DMS153 (cell line): Measurements from ENCODE around the gene DLX4.

Experiments
- DNase-seq: peaks from one replicate; lab custom pipeline; 2025; lab: John Stamatoyannopoulos, UW

The DLX4 gene

DNA sequence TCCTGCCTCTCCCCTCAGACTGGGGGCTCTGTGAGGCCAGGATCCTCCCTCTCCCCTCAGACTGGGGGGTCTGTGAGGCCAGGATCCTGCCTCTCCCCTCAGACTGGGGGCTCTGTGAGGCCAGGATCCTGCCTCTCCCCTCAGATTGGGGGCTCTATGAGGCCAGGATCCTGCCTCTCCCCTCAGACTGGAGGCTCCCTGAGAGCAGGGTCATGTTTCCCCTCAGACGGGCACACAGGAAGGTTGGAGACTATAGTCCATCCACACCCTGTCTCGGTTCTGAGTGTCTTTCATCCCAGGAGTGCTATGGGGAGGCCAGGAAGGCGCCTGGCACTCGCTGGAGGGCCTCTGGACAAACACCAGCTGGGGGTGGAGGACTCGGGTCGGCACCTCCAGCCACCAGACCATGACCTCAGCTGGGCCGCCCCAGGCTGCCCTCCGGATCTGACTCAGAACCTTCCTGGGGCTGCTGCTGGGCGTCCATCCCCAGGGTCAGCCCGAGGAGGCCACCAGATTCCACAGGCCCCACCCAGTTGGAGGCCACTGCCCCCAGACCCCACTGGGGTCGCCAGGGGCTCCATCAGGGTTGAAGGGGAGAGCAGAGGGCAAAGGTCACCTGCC lies 21.9 kb upstream of the DLX4 start:
- DNase-seq = no peak

DNA sequence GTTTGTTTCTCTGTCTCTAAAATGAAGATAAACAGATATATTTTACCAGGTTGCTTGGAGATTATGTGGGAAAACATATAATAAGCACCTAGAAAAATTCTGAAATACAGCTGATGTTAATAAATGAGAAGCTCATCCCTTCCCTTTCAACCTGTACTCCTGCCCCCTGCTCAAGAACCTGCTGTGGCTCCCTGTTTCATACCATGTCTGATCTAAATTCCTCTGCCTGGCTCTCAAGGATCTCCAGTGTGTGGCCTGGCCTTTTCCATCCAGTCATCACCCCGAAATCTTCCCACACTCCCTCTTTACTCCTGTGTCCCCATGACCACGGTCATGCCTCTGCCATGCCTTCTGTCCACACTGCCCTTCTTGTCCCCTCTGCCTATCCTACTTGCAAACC lies 19.4 kb upstream of the DLX4 start:
- no peak for DNase-seq

DNA sequence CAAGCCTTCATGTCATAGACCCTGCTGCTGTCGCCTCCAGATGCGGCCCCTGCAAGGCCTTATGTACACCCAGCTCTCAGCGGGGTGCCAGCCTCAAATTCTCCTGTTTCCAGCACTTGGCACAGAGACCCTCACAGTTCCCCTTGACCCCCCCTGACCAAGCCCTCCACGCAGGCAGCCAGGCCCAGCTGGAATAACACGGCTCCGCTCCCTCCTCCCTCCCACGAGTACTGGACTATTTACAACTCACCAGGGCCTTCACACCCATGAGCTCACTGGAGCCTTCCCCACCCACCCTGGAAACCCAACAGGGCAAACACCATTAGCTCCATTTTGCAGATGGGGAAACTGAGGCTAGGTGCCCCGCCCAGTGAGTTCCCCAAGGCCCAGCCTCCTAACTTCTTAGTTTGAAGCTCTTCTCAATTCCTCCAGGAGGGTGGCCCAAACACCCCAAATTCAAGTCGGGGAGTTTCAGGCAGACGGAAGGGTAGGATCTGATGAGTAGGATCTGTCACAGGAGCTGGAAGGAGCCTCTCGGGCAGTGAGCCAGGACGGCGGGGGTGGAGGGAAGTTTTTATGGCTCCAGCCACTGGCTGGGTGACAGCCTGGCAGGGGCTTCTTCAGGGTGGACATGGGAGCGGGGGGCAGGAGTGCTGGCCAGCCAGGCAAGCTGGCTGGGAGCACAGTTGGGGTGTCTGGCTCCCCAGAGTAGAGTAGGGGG lies 17.5 kb upstream of the DLX4 start:
- DNase-seq = no peak

DNA sequence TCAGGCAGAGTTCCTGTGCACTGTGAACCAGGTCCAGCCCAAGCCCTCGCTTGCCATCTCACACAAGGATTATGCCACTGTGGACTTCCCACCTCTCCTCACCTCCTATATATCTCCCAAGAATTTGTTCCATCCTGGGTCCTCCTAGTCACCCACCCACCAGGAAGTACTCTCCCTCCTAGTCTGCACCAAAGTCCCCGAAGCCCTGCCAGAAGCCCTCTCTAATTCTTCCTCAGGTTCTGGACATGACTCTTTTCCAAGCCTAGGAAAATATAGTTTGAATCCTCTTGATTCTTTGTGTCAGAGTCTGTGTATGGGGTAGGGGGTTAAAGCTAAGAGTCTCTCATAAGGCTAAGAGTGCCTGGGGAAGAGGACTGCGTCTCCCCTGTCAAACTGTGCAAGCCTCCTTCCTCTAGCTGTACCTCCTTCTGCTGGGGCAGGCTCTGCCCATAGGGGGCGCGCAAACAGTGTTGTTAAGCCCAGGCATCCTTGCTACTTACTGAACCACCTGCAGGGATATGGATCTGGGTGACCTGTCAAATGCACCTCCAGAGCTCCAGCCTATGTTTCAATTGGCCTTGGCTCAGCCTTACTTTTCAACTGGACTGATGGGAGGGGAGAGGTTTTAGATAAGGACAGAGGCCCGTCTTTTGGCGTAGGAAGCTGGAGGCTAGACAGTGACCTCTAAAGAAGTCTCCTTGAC lies 16.6 kb upstream of the DLX4 start:
- peak; percentile 53 for DNase-seq

DNA sequence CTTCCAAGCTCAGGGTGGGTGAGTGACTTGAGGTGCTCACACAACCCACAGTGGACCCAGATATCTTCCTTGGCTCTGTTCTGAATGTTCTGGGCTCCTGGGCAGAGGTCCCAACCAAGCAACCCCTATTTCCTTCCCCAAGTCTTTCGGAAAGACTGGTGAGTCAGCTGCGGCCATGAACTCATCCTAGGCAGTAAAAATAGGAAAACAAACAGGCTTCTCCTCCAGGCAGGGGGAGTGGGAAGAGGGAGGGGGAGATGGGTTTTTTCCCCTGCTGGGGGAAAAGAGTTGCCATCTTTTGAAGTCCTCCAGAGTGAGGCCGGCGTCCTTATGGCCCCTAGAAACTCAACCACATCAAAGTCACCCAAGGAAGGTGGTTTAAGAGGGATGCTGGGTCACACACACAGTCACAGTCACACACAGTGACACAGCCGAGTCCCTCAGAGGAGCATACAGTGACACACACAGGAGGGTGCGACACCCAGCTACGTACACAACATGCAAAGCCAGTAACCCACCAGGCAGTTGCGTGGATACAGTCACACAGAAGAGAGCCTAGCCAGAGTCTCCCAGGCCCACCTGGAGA lies 16.0 kb upstream of the DLX4 start:
- DNase-seq = no peak

DNA sequence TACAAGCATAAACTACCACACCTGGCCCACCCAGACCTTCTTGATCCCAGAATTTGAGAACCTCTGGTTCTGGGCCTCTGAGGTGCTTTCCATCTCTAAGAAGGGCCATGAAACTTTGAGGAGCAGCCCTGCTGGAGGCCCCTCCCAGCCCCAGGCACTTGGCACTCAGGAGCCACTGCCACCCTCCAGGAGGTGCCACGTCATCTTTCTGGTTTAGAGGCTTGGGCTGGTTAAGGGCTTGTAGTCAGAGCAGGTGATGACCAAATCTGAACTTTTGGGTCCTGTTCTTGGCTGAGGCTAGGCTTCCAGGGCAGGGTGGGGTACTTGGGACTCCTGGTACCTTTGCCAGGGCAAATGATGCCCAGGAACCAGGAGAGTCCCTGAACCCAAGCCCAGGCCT lies 13.8 kb upstream of the DLX4 start:
- DNase-seq = no peak

DNA sequence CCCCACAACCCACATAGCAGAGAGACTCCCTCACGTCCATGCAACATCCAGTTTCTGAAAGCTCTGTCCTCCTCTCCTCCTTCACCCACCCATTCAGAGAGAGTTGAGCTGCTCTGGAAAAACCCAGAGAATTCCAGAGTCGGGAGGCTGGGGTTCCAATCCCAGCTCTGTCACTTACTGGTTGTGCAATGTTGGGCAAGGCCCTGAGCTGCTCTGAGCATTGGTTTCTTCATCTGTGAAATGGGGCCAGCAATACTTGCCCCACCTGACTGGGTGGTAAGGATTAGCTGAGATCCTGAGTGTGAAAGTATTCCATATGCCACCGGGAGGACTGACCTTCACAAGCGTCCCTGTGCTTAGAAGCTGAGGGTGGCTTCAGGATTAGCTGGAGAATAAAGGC lies 12.2 kb upstream of the DLX4 start:
- DNase-seq = no peak

DNA sequence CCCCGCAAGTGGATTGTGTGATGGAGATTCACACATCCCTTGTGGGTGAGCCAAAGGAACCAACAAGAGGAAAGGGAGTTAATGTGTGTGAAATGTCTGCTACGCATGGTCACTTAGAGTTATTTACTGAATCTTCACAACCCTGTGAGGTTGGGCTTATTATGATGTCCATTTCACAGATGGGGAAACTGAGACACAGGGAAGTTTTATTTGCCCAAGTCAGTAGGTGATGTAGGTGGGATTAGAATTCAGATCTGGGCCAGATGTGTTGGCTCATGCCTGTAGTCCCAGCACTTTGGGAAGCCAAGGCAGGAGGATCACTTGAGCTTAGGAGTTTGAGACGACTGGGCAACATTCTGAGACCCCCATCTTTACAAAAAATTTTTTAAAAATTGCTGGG lies 11.6 kb upstream of the DLX4 start:
- no peak for DNase-seq

DNA sequence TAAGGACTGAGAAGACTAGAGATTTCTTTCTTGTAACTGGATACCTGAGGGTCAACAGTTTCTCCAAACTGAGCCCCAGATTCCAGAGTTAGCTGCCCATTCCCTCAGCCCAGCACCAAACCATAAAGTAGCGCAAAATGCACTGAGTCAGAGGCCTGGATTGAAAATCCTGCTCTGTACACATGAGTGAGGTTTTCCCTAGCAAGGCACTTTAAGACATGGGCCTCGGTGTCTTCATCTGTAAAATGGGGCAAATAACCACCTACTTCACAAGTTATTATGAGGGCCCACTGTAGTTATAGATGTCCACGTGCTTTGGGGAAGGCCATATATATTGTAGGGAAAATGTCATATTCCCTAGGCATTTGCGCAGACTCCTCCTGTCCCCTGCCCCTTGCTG lies 10.3 kb upstream of the DLX4 start:
- DNase-seq = no peak

DNA sequence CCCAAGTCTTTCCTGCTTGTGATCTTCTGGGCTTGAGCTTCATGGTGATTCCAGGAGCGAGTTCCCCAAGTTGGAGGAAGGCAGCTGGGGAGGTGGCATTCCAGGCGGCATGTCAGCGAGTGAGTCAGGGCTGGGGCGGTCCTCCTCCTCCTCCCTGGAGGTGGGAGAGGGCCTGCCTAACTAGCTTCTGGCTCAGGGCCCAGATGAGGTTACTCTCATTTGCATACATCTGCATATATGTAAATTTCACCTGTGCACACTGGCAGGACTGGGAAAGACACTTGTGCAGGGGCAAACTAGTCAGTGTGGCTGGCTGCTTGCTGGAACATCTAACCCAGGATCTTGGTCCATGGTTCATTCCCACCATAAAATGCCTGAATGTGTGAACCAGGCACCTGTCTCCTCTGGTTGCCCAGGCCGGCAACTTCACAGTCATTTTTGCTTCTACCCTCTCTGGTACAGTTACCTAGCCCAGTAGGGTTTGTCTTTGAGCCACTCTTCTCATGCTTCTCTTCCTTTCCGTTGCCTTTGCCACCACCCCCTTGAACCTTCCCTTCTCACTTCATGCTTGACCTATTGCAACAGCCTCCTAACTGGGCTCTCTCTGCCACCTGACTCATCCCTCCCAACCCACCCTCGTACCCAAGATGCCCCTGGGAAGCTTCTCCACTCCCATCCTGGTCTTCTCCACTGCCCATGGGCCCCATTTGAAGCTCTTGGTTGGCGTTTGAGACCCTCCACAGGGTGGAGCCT lies 9.6 kb upstream of the DLX4 start:
- no peak for DNase-seq

DNA sequence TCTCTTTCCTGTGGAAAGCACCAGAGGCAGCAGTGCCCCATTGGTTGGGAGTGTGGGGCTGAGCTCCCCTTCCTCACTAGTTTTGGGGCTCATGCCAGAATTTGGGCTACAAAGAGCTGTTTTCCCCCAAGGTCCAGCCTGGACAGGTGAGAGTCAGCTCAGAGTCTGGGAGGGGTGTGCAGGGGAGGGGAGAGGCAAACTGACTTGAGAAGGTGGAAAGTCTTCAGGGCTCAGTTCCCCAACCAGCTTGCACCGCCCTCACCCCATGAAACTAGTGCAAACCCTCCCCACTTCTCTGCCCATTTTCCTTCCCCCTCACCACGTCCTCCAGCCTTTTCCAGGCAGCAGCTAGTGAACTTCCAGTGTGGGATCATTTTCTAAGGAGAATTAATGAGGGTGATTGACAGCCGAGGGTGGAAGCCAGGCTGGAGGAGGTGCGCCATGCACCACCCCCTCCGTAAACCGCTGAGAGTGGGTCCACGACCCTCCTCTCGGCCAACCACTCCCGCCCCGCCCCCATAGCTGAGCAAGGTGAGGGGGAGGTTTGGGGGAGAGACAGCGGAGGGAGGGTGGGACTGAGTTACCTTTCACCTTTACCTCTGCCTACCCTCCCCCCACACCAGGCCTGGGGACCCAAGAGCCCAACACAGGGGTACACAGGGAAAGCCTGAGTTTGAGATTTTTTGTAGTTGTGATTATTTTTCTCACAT lies 6.2 kb upstream of the DLX4 start:
- no peak for DNase-seq

DNA sequence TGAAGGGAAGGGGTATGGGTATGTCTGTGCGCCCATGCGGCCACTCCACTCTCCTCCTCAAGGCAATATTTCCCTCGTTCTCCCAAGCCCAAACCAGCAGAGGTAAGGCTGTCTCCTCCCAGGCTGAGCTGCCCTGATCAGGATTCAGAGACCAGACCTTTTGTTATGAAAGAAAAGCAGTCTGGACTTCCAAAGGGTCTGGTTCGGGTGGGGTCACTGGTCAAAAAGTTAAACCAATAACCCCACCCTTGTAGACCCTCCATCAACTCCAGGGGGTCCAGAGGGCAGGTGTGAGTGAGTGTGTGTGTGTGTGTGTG lies 5.7 kb upstream of the DLX4 start:
- DNase-seq = no peak

DNA sequence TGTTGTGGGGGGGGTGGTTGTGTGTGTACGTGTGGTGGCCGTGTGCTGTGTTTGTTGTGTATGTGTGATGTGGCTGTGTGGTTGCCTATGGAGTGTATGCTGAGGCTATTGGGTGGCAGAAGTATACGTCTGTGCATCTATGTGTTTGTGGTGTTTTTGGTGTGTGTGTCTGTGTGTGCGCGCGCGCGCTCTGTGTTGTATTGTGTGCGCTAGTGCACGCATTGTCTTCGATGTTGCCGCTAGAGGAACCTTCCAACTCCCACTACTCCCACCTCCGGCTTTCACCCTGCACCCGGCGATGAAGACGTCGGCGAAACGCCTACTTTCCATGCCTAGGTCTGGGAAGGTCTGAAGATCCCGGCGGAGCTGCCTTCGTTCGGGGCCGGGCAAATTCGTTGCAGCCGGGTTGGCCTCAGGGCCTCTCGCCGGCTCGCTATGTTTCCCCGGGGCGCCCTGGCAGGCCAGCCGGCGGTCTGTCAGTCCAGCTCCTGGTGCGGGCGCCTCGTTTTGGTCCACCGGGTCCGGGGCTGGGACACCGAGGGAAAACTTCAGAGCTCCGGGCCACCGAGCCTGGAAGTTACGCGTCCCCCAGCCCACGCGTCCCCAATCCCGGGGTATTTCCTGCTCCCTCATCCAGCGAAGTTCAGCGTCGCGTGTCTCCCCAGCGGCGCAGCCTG lies 5.2 kb upstream of the DLX4 start:
- DNase-seq = no peak

DNA sequence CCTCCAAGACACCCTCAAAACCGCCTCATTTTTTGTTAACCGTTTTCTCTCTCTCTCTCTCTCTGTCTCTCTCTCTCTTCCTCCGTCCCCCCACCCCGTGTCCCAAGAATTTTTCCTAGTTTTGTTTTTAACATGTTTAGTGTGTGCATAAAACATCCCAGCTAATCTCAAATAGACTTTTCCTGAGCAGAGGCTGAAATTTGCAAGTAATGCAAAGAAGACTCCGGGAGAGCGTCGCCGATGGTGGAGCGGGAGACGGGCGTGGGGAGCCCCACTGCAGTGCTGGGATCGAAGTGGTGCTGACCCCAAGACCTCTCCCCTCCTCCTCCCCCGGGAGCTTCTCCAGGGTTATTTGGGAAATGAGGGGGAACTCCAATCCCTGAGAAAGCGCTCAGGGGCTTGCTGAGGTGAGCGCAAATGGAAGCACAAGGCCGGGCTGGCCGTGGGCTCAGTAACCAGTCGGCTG lies 4.7 kb upstream of the DLX4 start:
- no peak for DNase-seq

DNA sequence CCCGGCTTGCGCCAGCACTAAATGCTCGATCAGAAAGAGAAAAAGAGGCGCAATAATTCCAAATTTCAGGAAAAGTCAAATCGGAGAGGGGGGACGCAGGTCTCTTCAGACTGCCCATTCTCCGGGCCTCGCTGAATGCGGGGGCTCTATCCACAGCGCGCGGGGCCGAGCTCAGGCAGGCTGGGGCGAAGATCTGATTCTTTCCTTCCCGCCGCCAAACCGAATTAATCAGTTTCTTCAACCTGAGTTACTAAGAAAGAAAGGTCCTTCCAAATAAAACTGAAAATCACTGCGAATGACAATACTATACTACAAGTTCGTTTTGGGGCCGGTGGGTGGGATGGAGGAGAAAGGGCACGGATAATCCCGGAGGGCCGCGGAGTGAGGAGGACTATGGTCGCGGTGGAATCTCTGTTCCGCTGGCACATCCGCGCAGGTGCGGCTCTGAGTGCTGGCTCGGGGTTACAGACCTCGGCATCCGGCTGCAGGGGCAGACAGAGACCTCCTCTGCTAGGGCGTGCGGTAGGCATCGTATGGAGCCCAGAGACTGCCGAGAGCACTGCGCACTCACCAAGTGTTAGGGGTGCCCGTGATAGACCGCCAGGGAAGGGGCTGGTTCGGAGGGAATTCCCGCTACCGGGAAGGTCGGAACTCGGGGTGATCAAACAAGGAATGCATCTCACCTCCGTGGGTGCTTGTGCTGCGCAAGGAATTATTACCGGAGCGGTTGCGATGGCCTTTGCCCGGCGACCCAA lies 4.0 kb upstream of the DLX4 start:
- DNase-seq = no peak

DNA sequence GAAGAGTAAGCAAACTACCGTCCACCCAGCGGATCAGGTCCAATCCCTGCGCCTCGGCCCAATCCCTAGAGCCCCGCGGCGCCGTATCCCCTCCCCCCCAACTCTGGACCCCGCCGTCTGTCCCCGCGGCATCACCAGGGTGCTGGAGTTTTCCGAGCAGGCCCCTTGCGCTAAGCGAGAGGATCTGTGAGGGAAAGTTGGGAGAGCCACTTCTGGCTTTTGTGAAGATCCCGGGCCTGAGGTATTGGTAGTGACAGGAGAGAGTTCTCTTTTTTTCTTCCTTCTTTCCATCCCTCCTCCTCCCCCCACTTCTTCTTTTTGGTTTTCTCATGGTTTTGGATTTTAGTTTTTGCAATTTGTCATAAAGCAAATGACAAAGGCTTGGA lies 3.5 kb upstream of the DLX4 start:
- DNase-seq = no peak

DNA sequence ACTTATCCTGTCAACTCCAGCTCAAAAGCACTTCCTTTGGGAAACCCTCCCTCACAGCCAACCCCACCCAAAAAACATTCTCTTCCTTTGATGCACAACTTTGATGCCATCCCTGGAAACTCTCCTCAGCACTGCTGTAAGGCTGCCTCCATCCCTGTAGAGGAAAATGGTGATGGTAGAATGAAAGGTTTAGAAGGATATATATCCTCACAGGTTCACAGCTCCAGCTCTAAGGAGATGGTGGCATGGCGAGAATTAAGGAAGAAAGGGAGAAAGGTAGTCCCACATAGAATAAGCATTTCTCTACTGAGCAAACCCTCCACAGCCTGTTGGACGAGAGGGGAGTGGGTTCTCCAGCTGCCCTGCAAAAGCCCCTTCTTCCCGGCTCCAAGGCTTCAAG lies 2.2 kb upstream of the DLX4 start:
- no peak for DNase-seq

DNA sequence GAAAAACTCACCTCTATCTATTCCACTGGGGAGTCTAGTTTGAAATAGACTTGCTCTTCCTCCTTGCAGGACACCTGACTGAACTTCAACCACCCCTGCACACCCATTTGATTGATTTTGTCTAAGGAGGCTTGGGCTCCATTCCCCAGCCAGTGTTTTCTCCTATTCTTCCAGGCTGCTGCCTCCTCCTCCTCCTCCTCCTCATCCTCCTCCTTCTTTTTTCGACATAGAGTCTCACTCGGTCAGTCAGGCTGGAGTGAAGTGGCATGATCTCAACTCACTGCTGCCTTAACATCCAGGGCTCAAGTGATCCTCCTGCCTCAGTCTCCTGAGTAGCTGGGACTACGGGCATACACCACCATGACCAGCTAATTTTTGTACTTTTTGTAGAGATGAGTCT lies 1.8 kb upstream of the DLX4 start:
- DNase-seq = no peak

DNA sequence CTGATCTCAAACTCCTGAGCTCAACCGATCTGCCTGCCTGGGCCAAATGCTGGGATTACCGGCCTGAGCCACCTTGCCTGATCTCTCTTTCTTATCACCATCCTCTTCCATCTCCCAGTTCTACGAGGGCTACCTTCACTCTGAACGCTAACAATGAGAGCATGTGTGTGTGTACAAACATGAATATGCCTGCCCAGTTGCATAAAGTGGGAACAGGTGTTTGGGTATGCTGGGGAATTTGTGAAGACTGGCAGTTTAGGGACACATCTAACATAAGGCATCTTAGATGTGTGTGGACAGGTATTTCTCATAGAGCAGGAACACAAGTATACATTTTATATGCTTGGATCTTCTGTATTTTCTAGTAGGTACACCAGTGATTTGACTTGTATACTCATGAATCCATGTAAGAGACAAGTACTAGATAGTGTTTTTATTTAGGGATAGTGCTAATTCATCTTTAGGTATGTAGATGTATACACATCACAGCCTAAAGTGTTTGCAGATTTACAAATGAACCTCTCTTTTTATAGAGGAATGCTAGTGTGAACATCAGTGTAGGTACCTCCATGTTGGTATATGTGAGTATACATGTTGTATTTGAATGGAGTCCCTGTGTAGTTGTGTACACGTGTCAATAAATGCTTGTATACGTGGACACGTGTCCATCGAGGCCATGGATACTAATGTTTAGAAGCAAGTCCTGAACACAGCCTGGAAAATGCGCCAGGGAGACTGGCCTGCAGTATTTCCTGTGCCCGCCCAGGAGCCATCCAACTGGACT lies 1.2 kb upstream of the DLX4 start:
- DNase-seq = no peak
